BE2C (cell line): ENCODE data around the gene MMP25.

Experiments used
- DNase-seq: peaks from one replicate; pipeline ENCODE4 v3.0.0-alpha.2; 2020
- H3K27me3 ChIP-seq: fragments of 250-450 bp; sonication (Bioruptor Pico); 2 replicates; pipeline ENCODE4 v1.5.1; 2020; ENCODE audit warnings: mild to moderate bottlenecking
- H3K36me3 ChIP-seq: fragments of 250-450 bp; sonication (Bioruptor Pico); 2 replicates; pipeline ENCODE4 v1.5.1; 2020; ENCODE audit warnings: mild to moderate bottlenecking
- H3K4me1 ChIP-seq: fragments of 250-450 bp; sonication (Bioruptor Pico); 2 replicates; pipeline ENCODE4 v1.5.1; 2020
- H3K4me3 ChIP-seq: 2 replicates; pipeline ENCODE4 v1.5.1; 2011; ENCODE audit warnings: low read depth, low read length
- H3K9me3 ChIP-seq: fragments of 250-450 bp; sonication (Bioruptor Pico); 2 replicates; pipeline ENCODE4 v1.5.1; 2020
- CTCF ChIP-seq: IDR thresholded peaks from 2 replicates; pipeline ENCODE4 v1.5.1; 2012; ENCODE audit warnings: mild to moderate bottlenecking, low read depth, low read length

The MMP25 gene

GRCh38 chr16:3004319-3004718 lies 42.0 kb upstream of the MMP25 start:
- Histone ChIP-seq H3K27me3 (peaks cover 3% of the 10 kb centered on the region; the same call in 1 of the 2 replicates), H3K36me3 (no peaks in the 10 kb centered on the region), H3K4me3 (no peak overlapping the region), H3K4me1 (no peaks in the 10 kb centered on the region), H3K9me3 (no peaks in the 10 kb centered on the region)
- no peak for TF ChIP-seq CTCF
- no peak for DNase-seq

GRCh38 chr16:3004781-3005284 lies 41.5 kb upstream of the MMP25 start:
- Histone ChIP-seq H3K4me1 (no peaks in the 10 kb centered on the region), H3K9me3 (no peaks in the 10 kb centered on the region), H3K27me3 (peaks cover 3% of the 10 kb centered on the region; the same call in 1 of the 2 replicates), H3K36me3 (no peaks in the 10 kb centered on the region), H3K4me3 (peak overlapping the region; percentile 54)
- no peak for DNase-seq
- no peak for TF ChIP-seq CTCF

GRCh38 chr16:3007059-3007956 lies 39.1 kb upstream of the MMP25 start:
- peaks cover 12% of the 10 kb centered on the region for H3K27me3 ChIP-seq
- no peak for TF ChIP-seq CTCF
- H3K4me3 ChIP-seq, result no peak overlapping the region
- no peaks in the 10 kb centered on the region for H3K9me3 ChIP-seq
- no peak for DNase-seq
- no peaks in the 10 kb centered on the region for H3K4me1 ChIP-seq
- no peaks in the 10 kb centered on the region for H3K36me3 ChIP-seq

- Histone ChIP-seq H3K27me3 (peaks cover 12% of the 10 kb centered on the region), H3K36me3 (no peaks in the 10 kb centered on the region), H3K4me1 (no peaks in the 10 kb centered on the region), H3K4me3 (no peak overlapping the region), H3K9me3 (no peaks in the 10 kb centered on the region)
- no peak for TF ChIP-seq CTCF
- no peak for DNase-seq
These were observed 38.2 kb upstream of the MMP25 start for GRCh38 chr16:3007957-3008689.

GRCh38 chr16:3008690-3009037 lies 37.7 kb upstream of the MMP25 start:
- Histone ChIP-seq H3K27me3 (peaks cover 12% of the 10 kb centered on the region), H3K4me1 (no peaks in the 10 kb centered on the region), H3K9me3 (no peaks in the 10 kb centered on the region), H3K4me3 (no peak overlapping the region), H3K36me3 (no peaks in the 10 kb centered on the region)
- no peak for TF ChIP-seq CTCF
- no peak for DNase-seq
